Measurements from ENCODE around the gene TMTC2.

GRCh38 chr12:83114966-83115365 is 428.3 kb downstream of the TMTC2 start:
- no peak for TF ChIP-seq CTCF (IDR thresholded peaks at IDR 0.05; ENCODE audit: extremely low read depth in 1 of 2, insufficient read depth in 1 of 2, low read depth in 1 of 2, low read length in 2 of 2)
- TF ChIP-seq POLR2A (IDR thresholded peaks at IDR 0.05; ENCODE audit: low read depth, low read length), result no peak
- TF ChIP-seq EZH2 (IDR thresholded peaks at IDR 0.05; ENCODE audit: borderline replicate concordance, low read depth, low read length, severe bottlenecking), result no peak
